OCI-LY7 (cell line): ENCODE results near the gene TAF5. TPM values are rescaled to one million over a fixed set of nuclear protein-coding genes. Genes with fewer than 3 reads are reported as not detected.

Experiments
- BruUV-seq: library from RNA; stranded (reverse); fragments of 400-500 nt; replicated peaks from 2 replicates; lab custom pipeline; 2021; lab: Mats Ljungman, UMichigan
- CTCF ChIA-PET: fragments of 300-600 bp; sonication (Branson Sonifier 250); formaldehyde crosslinking; loops from one replicate; lab custom pipeline; 2022; ENCODE audit warnings: antibody characterized with exemption; ENCODE audit not compliant: unreplicated experiment; lab: Charles Lee
- POLR2A ChIA-PET: fragments of 300-600 bp; sonication (Branson Sonifier 250); formaldehyde crosslinking; loops from one replicate; lab custom pipeline; 2022; ENCODE audit warnings: antibody characterized with exemption; lab: Charles Lee
- DNase-seq: peaks from one replicate; pipeline ENCODE4 v3.0.0-alpha.2; 2015; ENCODE audit warnings: low spot score
- H2AFZ ChIP-seq: fragments of 200-600 bp; sonication (generic), shearing (Covaris generic); 2 replicates; pipeline ENCODE4 v1.6.1; 2014; ENCODE audit warnings: mild to moderate bottlenecking, antibody characterized with exemption, low read length, moderate library complexity
- H3K27ac ChIP-seq: fragments of 200-600 bp; sonication (generic); 2 replicates; pipeline ENCODE4 v1.5.1; 2014; ENCODE audit warnings: mixed run types, low read depth, mild to moderate bottlenecking, moderate library complexity, low read length, inconsistent platforms; ENCODE audit not compliant: poor library complexity, severe bottlenecking
- H3K36me3 ChIP-seq: fragments of 200-600 bp; sonication (generic); 2 replicates; pipeline ENCODE4 v1.6.1; 2014; ENCODE audit warnings: mild to moderate bottlenecking, antibody characterized with exemption, low read length, moderate library complexity, mixed read lengths; ENCODE audit not compliant: insufficient read depth
- H3K4me1 ChIP-seq: fragments of 200-600 bp; sonication (generic); 2 replicates; pipeline ENCODE4 v1.5.1; 2014; ENCODE audit warnings: mild to moderate bottlenecking, low read length; ENCODE audit not compliant: insufficient read depth, poor library complexity, severe bottlenecking
- H3K4me2 ChIP-seq: fragments of 200-600 bp; sonication (generic); 2 replicates; pipeline ENCODE4 v1.6.1; 2014; ENCODE audit warnings: mild to moderate bottlenecking, low read length
- H3K4me3 ChIP-seq: fragments of 200-600 bp; sonication (generic); 2 replicates; pipeline ENCODE4 v1.5.1; 2014; ENCODE audit warnings: mild to moderate bottlenecking, low read depth, low read length; ENCODE audit not compliant: poor library complexity, severe bottlenecking
- H3K79me2 ChIP-seq: fragments of 200-600 bp; sonication (generic); 2 replicates; pipeline ENCODE4 v1.6.1; 2016; ENCODE audit warnings: low read depth, mild to moderate bottlenecking, low read length, moderate library complexity, mixed read lengths; ENCODE audit not compliant: insufficient read depth
- H3K9me2 ChIP-seq: fragments of 200-600 bp; sonication (generic); 2 replicates; pipeline ENCODE4 v1.6.1; 2016; ENCODE audit warnings: mild to moderate bottlenecking, low read length, mixed read lengths; ENCODE audit not compliant: insufficient read depth
- H3K9me3 ChIP-seq: fragments of 200-600 bp; sonication (generic); 2 replicates; pipeline ENCODE4 v1.6.1; 2014; ENCODE audit warnings: mild to moderate bottlenecking, mixed run types, low read length, mixed read lengths
- H4K20me1 ChIP-seq: fragments of 200-600 bp; sonication (generic); 2 replicates; pipeline ENCODE4 v1.6.1; 2014; ENCODE audit warnings: mild to moderate bottlenecking, antibody characterized with exemption, low read length, moderate library complexity, mixed read lengths; ENCODE audit not compliant: insufficient read depth
- EZH2phosphoT487 ChIP-seq: fragments of 200-600 bp; sonication (generic); IDR thresholded peaks from 2 replicates; pipeline ENCODE4 v1.6.1; 2018; ENCODE audit warnings: low read depth, borderline replicate concordance, mild to moderate bottlenecking, mixed run types, antibody characterized with exemption, low read length, moderate library complexity, mixed read lengths
- intact Hi-C: fragments of 100-400 bp; cut with micrococcal nuclease; formaldehyde crosslinking; loops from one replicate; pipeline ENCODE4 v1.10.0; 2022; ENCODE audit not compliant: unreplicated experiment
- total RNA-seq, 2 experiments: library from RNA; depleted of rRNA in 1 of 2; stranded (reverse); fragments of >200 nt in 1 of 2; shearing (Covaris generic) in 1 of 2; gene quantifications; 2 replicates each; pipeline ENCODE4 v1.2.3, GENCODE V29; 2014 to 2022
- TF ChIP-seq, protein P1 (sequence below): fragments of 200-600 bp; sonication (generic); conservative IDR thresholded peaks from 2 replicates; pipeline ENCODE4 v1.5.1; 2014; ENCODE audit warnings: mild to moderate bottlenecking, antibody characterized with exemption, low read length, moderate library complexity, mixed read lengths

The TAF5 gene
- total RNA-seq, 2 experiments from 2014 or later, result 15.9 to 17.8 TPM

DNA sequence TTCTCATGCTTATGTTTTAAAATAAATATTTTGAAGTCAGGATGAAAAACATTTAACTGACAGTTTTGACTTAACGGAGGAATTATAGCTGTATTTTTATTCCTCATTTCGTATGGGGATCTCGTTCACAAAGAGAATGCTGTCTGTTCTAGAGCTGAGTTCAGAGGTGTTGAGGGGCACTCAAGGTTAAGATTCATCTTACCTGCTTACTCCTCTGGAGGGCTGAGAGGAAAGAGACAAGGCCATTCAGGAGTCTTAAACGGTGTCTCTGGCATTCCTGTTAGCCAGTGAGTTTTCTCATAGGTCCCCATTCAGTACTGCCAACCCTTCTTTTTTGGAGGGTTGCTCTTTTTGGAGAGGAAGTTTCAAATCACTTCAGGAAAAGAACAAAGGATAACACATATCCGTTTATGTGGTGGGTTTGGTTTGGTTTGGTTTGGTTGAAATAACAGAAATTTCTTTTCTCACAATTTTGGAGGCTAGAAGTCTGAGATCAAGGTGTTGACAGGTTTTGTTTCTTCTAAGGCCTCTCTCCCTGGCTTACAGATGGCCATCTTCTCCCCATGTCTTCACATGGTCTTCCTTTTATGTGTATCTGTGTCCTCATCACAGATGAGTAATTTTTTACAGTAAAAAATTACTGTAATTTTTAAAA lies 61.3 kb downstream of the TAF5 start:
- intact Hi-C loops, result no loop called here
- Histone ChIP-seq H4K20me1 (no peaks in the 10 kb centered on the region), H3K4me1 (no peaks in the 10 kb centered on the region), H3K27ac (no peak overlapping the region), H2AFZ (no peak overlapping the region), H3K4me2 (no peak overlapping the region), H3K36me3 (peaks cover 98% of the 10 kb centered on the region), H3K4me3 (no peak overlapping the region), H3K79me2 (no peaks in the 10 kb centered on the region), H3K9me2 (no peaks in the 10 kb centered on the region), H3K9me3 (no peaks in the 10 kb centered on the region)
- BruUV-seq, result no TSS peak
- ChIA-PET CTCF (no interaction called here), POLR2A (interaction anchor here (0.6 to 1.1 kb wide), 2 partner anchors 56 to 77 kb away, joined by 3 read pairs; no protein-coding TSS in a partner anchor)
- DNase-seq, result no peak
- TF ChIP-seq EZH2phosphoT487, result no peak
- TF ChIP-seq, protein P1, sequence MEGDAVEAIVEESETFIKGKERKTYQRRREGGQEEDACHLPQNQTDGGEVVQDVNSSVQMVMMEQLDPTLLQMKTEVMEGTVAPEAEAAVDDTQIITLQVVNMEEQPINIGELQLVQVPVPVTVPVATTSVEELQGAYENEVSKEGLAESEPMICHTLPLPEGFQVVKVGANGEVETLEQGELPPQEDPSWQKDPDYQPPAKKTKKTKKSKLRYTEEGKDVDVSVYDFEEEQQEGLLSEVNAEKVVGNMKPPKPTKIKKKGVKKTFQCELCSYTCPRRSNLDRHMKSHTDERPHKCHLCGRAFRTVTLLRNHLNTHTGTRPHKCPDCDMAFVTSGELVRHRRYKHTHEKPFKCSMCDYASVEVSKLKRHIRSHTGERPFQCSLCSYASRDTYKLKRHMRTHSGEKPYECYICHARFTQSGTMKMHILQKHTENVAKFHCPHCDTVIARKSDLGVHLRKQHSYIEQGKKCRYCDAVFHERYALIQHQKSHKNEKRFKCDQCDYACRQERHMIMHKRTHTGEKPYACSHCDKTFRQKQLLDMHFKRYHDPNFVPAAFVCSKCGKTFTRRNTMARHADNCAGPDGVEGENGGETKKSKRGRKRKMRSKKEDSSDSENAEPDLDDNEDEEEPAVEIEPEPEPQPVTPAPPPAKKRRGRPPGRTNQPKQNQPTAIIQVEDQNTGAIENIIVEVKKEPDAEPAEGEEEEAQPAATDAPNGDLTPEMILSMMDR, result no peak

DNA sequence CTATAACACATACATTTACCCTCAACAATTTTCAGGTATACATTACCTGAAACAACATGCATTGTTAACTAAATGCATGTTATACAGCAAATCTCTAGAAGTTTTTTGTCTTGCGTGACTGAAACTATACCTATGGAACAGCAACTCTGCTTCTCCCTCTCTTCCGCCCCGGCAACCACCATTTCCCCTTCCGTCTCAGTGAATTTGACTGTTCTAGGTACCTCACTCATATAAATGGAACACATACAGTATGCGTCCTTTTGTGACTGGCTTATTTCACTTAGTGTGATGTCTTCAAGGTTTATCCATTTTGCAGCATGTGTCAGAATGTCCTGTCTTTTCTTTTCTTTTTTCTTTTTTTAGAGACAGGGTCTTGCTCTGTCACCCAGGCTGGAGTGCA lies 61.9 kb downstream of the TAF5 start:
- Histone ChIP-seq H3K4me1 (peaks cover 2% of the 10 kb centered on the region), H3K36me3 (peaks cover 98% of the 10 kb centered on the region), H3K27ac (no peak overlapping the region), H3K4me3 (no peak overlapping the region), H3K9me2 (no peaks in the 10 kb centered on the region), H4K20me1 (no peaks in the 10 kb centered on the region), H3K4me2 (no peak overlapping the region), H2AFZ (no peak overlapping the region), H3K9me3 (no peaks in the 10 kb centered on the region), H3K79me2 (no peaks in the 10 kb centered on the region)
- ChIA-PET CTCF (no interaction called here), POLR2A (no interaction called here)
- no peak for TF ChIP-seq EZH2phosphoT487
- TF ChIP-seq, protein P1, result no peak
- intact Hi-C loops, result no loop called here
- no TSS peak for BruUV-seq
- DNase-seq, result no peak

DNA sequence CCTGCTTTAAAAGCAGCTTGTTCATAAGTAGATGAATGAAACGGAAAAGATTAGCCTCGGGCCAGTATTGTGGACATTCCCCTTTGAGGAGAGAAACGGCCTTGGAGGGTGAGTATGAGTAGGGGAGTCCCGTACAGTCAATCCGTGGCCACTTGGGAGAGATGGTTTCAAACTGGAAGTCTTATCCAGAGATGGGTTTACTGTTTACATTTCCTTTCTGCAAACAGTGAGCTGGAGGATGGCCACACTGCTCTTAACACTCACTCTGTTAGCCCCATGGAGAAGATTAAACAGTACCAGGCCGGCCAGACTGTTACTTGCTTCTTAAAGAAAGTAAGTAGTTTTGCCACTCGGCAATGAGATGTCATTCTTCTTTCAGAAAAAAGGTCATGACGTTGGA lies 64.1 kb downstream of the TAF5 start:
- Histone ChIP-seq H3K9me3 (no peaks in the 10 kb centered on the region), H3K36me3 (peaks cover 99% of the 10 kb centered on the region), H3K79me2 (no peaks in the 10 kb centered on the region), H2AFZ (no peak overlapping the region), H3K4me2 (no peak overlapping the region), H3K4me3 (no peak overlapping the region), H3K27ac (no peak overlapping the region), H3K4me1 (peaks cover 11% of the 10 kb centered on the region), H4K20me1 (no peaks in the 10 kb centered on the region), H3K9me2 (no peaks in the 10 kb centered on the region)
- POLR2A ChIA-PET, result no interaction called here
- intact Hi-C loops, result no loop called here
- CTCF ChIA-PET, result no interaction called here
- DNase-seq, result no peak
- no TSS peak for BruUV-seq
- TF ChIP-seq EZH2phosphoT487, result no peak
- TF ChIP-seq, protein P1, result no peak
